Panc1 (cell line): ENCODE data around the gene C19orf12. TPM values are rescaled to one million over a fixed set of nuclear protein-coding genes. Genes with fewer than 3 reads are reported as not detected.

ENCODE experiments used
- ATAC-seq: fragments of 200-7000 bp; cut with Tn5 transposase; 2 replicates; pipeline ENCODE4 v1.9.1; 2020; ENCODE audit warnings: mild to moderate bottlenecking, moderate library complexity
- BruUV-seq: library from RNA; stranded (reverse); fragments of 400-500 nt; replicated peaks from 2 replicates; lab custom pipeline; 2021; lab: Mats Ljungman, UMichigan
- CTCF ChIA-PET: fragments of 300-600 bp; sonication (Branson Sonifier 250); formaldehyde crosslinking; loops from one replicate; lab custom pipeline; 2022; ENCODE audit warnings: antibody characterized with exemption; lab: Charles Lee
- POLR2A ChIA-PET: fragments of 300-600 bp; sonication (Branson Sonifier 250); formaldehyde crosslinking; loops from one replicate; lab custom pipeline; 2022; ENCODE audit warnings: antibody characterized with exemption; lab: Charles Lee
- DNase-seq: peaks from one replicate; pipeline ENCODE4 v3.0.0-alpha.2; 2010; ENCODE audit warnings: low read depth, low spot score
- H3K27ac ChIP-seq: 2 replicates; pipeline ENCODE4 v1.5.1; 2011; ENCODE audit warnings: mild to moderate bottlenecking, low read length, inconsistent platforms
- H3K27me3 ChIP-seq: fragments of 200-500 bp; sonication (Bioruptor generic); 2 replicates; pipeline ENCODE4 v1.6.0; 2014; ENCODE audit warnings: low read length, inconsistent platforms; ENCODE audit not compliant: control insufficient read depth, insufficient read depth
- H3K36me3 ChIP-seq: fragments of 200-500 bp; sonication (Bioruptor generic); 2 replicates; pipeline ENCODE4 v1.5.1; 2014; ENCODE audit warnings: inconsistent platforms, mild to moderate bottlenecking, low read length, moderate library complexity; ENCODE audit not compliant: control insufficient read depth, insufficient read depth
- H3K4me1 ChIP-seq: 2 replicates; pipeline ENCODE4 v1.5.1; 2011; ENCODE audit warnings: inconsistent platforms, mild to moderate bottlenecking, low read length, moderate library complexity; ENCODE audit not compliant: control insufficient read depth, insufficient read depth
- H3K4me3 ChIP-seq, 2 experiments: 2 replicates each; pipeline ENCODE4 v1.5.1; 2011 to 2012; ENCODE audit warnings: low read depth in 2 of 2, low read length in 2 of 2, mild to moderate bottlenecking in 2 of 2, inconsistent platforms in 1 of 2, moderate library complexity in 1 of 2
- H3K9me3 ChIP-seq: fragments of 200-500 bp; sonication (Bioruptor generic); 2 replicates; pipeline ENCODE4 v1.5.1; 2014; ENCODE audit warnings: low read depth, mild to moderate bottlenecking, inconsistent platforms, low read length, moderate library complexity; ENCODE audit not compliant: control insufficient read depth, insufficient read depth
- CTCF ChIP-seq: fragments of 450-650 bp; IDR thresholded peaks from 2 replicates; pipeline ENCODE4 v1.5.1; 2017; ENCODE audit warnings: mild to moderate bottlenecking
- POLR2AphosphoS5 ChIP-seq: IDR thresholded peaks from 2 replicates; pipeline ENCODE4 v1.6.1; 2012; ENCODE audit warnings: mild to moderate bottlenecking, low read depth, low read length, moderate library complexity
- REST ChIP-seq, 2 experiments: IDR thresholded peaks; 2 replicates each; pipeline ENCODE4 v1.6.1; 2011 to 2012; ENCODE audit warnings: low read depth in 2 of 2, control low read depth in 1 of 2, low read length in 1 of 2, mild to moderate bottlenecking in 1 of 2, moderate library complexity in 1 of 2; ENCODE audit not compliant: insufficient read depth in 1 of 2
- SIN3A ChIP-seq: IDR thresholded peaks from 2 replicates; pipeline ENCODE4 v1.6.1; 2012; ENCODE audit warnings: low read depth, mild to moderate bottlenecking, low read length, moderate library complexity, borderline replicate concordance; ENCODE audit not compliant: insufficient read depth
- TCF7L2 ChIP-seq: IDR thresholded peaks from 2 replicates; pipeline ENCODE4 v1.6.1; 2011; ENCODE audit warnings: mild to moderate bottlenecking, low read depth, low read length, inconsistent platforms
- in situ Hi-C: cut with HindIII; loops from 2 replicates; pipeline ENCODE4 v1.10.0; 2016; ENCODE audit warnings: low sequenced_read_pairs, low pct_unique_long_range_greater_than_20kb
- intact Hi-C: fragments of 100-400 bp; cut with micrococcal nuclease; formaldehyde crosslinking; loops from one replicate; pipeline ENCODE4 v1.10.0; 2022; ENCODE audit not compliant: unreplicated experiment
- total RNA-seq: library from RNA; stranded (reverse); gene quantifications from one replicate; pipeline ENCODE4 v1.2.1, GENCODE V29; 2021; ENCODE audit not compliant: unreplicated experiment

The C19orf12 gene
- total RNA-seq, 1 experiment from 2014 or later: 43.4 TPM

GRCh38 chr19:29758863-29759262 is 43.8 kb upstream of the C19orf12 start:
- in situ Hi-C loops: no loop called here
- no peaks in the 10 kb centered on the region for H3K36me3 ChIP-seq
- H3K4me3 ChIP-seq: no peak overlapping the region
- CTCF ChIA-PET: interaction anchor here (0.7 kb wide), 1 partner anchor 70 kb away, joined by 4 read pairs; no protein-coding TSS in a partner anchor
- ATAC-seq: no peak
- no peaks in the 10 kb centered on the region for H3K27me3 ChIP-seq
- H3K4me1 ChIP-seq: no peaks in the 10 kb centered on the region
- no TSS peak for BruUV-seq
- intact Hi-C loops: no loop called here
- no peak overlapping the region for H3K27ac ChIP-seq
- TF ChIP-seq SIN3A: no peak
- TF ChIP-seq REST (IDR thresholded peaks at IDR 0.05; ENCODE audit: insufficient read depth in 1 of 2, low read depth in 2 of 2, low read length in 1 of 2): no peak
- no peak for TF ChIP-seq POLR2AphosphoS5
- TF ChIP-seq TCF7L2: no peak
- TF ChIP-seq CTCF: no peak
- no peak for DNase-seq
- POLR2A ChIA-PET: no interaction called here
- no peaks in the 10 kb centered on the region for H3K9me3 ChIP-seq

- intact Hi-C loops: no loop called here
- in situ Hi-C loops: no loop called here
- Histone ChIP-seq H3K27ac (no peak overlapping the region), H3K4me3 (no peak overlapping the region), H3K36me3 (no peaks in the 10 kb centered on the region), H3K27me3 (no peaks in the 10 kb centered on the region), H3K4me1 (no peaks in the 10 kb centered on the region), H3K9me3 (no peaks in the 10 kb centered on the region)
- TF ChIP-seq TCF7L2 (no peak), SIN3A (no peak)
- ChIA-PET CTCF (no interaction called here), POLR2A (no interaction called here)
- DNase-seq (no peak), ATAC-seq (no peak)
- no TSS peak for BruUV-seq
Observed at GRCh38 chr19:29757551-29757950, 42.5 kb upstream of the C19orf12 start.

- Histone ChIP-seq H3K4me3 (no peak overlapping the region), H3K27ac (no peak overlapping the region), H3K27me3 (peaks cover 4% of the 10 kb centered on the region), H3K4me1 (no peaks in the 10 kb centered on the region), H3K9me3 (no peaks in the 10 kb centered on the region), H3K36me3 (no peaks in the 10 kb centered on the region)
- intact Hi-C loops: no loop called here
- ATAC-seq (no peak), DNase-seq (no peak)
- CTCF ChIA-PET: no interaction called here
- no TSS peak for BruUV-seq
- in situ Hi-C loops: no loop called here
- POLR2A ChIA-PET: no interaction called here
- TF ChIP-seq TCF7L2 (no peak), POLR2AphosphoS5 (no peak), SIN3A (no peak), REST (IDR thresholded peaks at IDR 0.05; ENCODE audit: insufficient read depth in 1 of 2, low read depth in 2 of 2, low read length in 1 of 2) (no peak), CTCF (no peak)
Observed at GRCh38 chr19:29753934-29754305, 38.9 kb upstream of the C19orf12 start.
